H1 (cell line): ENCODE results near the gene PDGFA. TPM values are rescaled to one million over a fixed set of nuclear protein-coding genes. Genes with fewer than 3 reads are reported as not detected.

Experiments
- CTCF ChIA-PET: fragments of 300-600 bp; sonication (Branson Sonifier 250); formaldehyde crosslinking; loops from one replicate; lab custom pipeline; 2021; ENCODE audit not compliant: partially characterized antibody; lab: Charles Lee
- POLR2A ChIA-PET: fragments of 300-600 bp; sonication (Branson Sonifier 250); formaldehyde crosslinking; loops from one replicate; lab custom pipeline; 2021; ENCODE audit warnings: inconsistent platforms; ENCODE audit not compliant: partially characterized antibody; lab: Charles Lee
- DNase-seq, 2 experiments: peaks; one replicate each; pipeline versions ENCODE4 v3.0.0 to v3.0.0-alpha.2; 2010 to 2022; ENCODE audit warnings: low spot score in 2 of 2, low read depth in 1 of 2, mixed read lengths in 1 of 2
- FAIRE-seq: peaks from 2 replicates; lab custom pipeline; 2011; peaks lifted over from hg19 to GRCh38; lab: Jason Lieb, UNC
- H2AFZ ChIP-seq: 2 replicates; pipeline ENCODE4 v1.8.1; 2012; ENCODE audit warnings: low read length, inconsistent platforms
- H2AK5ac ChIP-seq: 2 replicates; pipeline ENCODE4 v1.6.1; 2013; ENCODE audit warnings: low read depth, low read length
- H2BK120ac ChIP-seq: replicated peaks from 2 replicates; pipeline ENCODE3; 2013; ENCODE audit warnings: low read depth, low read length, inconsistent platforms
- H2BK12ac ChIP-seq: 2 replicates; pipeline ENCODE4 v1.6.1; 2013; ENCODE audit warnings: low read depth, low read length
- H2BK15ac ChIP-seq: 2 replicates; pipeline ENCODE4 v1.6.1; 2013; ENCODE audit warnings: low read length
- H2BK20ac ChIP-seq: 2 replicates; pipeline ENCODE4 v1.6.1; 2013; ENCODE audit warnings: low read length
- H2BK5ac ChIP-seq: 2 replicates; pipeline ENCODE4 v1.6.1; 2013; ENCODE audit warnings: low read depth, low read length
- H3K14ac ChIP-seq: 2 replicates; pipeline ENCODE4 v1.6.1; 2013; ENCODE audit warnings: inconsistent platforms; ENCODE audit not compliant: insufficient read length
- H3K18ac ChIP-seq: 2 replicates; pipeline ENCODE4 v1.6.1; 2013; ENCODE audit warnings: low read length; ENCODE audit errors: extremely low read depth
- H3K23ac ChIP-seq: 2 replicates; pipeline ENCODE4 v1.6.1; 2013; ENCODE audit warnings: inconsistent platforms; ENCODE audit not compliant: insufficient read length
- H3K23me2 ChIP-seq: 2 replicates; pipeline ENCODE4 v1.6.1; 2013; ENCODE audit warnings: low read depth, low read length
- H3K27ac ChIP-seq: 2 replicates; pipeline ENCODE4 v1.6.1; 2011; ENCODE audit warnings: low read depth, low read length, inconsistent platforms
- H3K27me3 ChIP-seq, 4 experiments: replicated peaks in 1 of 4; 1 replicate in 1 of 4; 2 replicates in 3 of 4; pipeline versions ENCODE4 v1.6.1 to v1.8.1; 2011 to 2013; ENCODE audit warnings: low read length in 3 of 4, mild to moderate bottlenecking in 3 of 4, inconsistent platforms in 2 of 4, mixed read lengths in 2 of 4, moderate library complexity in 1 of 4; ENCODE audit not compliant: control insufficient read depth in 3 of 4, insufficient read depth in 3 of 4; ENCODE audit errors: extremely low read depth in 1 of 4
- H3K36me3 ChIP-seq, 4 experiments: 2 replicates each; pipeline versions ENCODE4 v1.6.1 to v1.8.1; 2011 to 2013; ENCODE audit warnings: mild to moderate bottlenecking in 4 of 4, low read length in 3 of 4, moderate library complexity in 2 of 4, control low read depth in 1 of 4, inconsistent platforms in 1 of 4; ENCODE audit not compliant: insufficient read depth in 4 of 4, control insufficient read depth in 2 of 4
- H3K4ac ChIP-seq: replicated peaks from 2 replicates; pipeline ENCODE3; 2013; ENCODE audit warnings: low read length, low read depth, mixed read lengths, inconsistent platforms; ENCODE audit not compliant: insufficient read length
- H3K4me1 ChIP-seq, 4 experiments: replicated peaks in 1 of 4; 1 replicate in 1 of 4; 2 replicates in 3 of 4; pipeline versions ENCODE4 v1.6.1 to v1.8.1; 2011 to 2013; ENCODE audit warnings: low read length in 3 of 4, inconsistent platforms in 2 of 4, mixed read lengths in 1 of 4; ENCODE audit not compliant: insufficient read depth in 4 of 4, control insufficient read depth in 3 of 4
- H3K4me2 ChIP-seq, 2 experiments: 2 replicates each; pipeline versions ENCODE4 v1.6.1 to v1.8.1; 2011 to 2013; ENCODE audit warnings: low read depth in 2 of 2, low read length in 2 of 2, control low read depth in 1 of 2, inconsistent platforms in 1 of 2, mild to moderate bottlenecking in 1 of 2; ENCODE audit not compliant: insufficient read depth in 1 of 2
- H3K4me3 ChIP-seq, 4 experiments: fragments of 200-600, 300-600 bp in 1 of 4; sonication (generic), shearing (Covaris generic), sonication (Bioruptor Twin) in 1 of 4; 2 replicates each; pipeline versions ENCODE4 v1.5.1 to v1.8.1; 2011 to 2016; ENCODE audit warnings: low read length in 4 of 4, low read depth in 3 of 4, control low read depth in 2 of 4, inconsistent platforms in 2 of 4, mild to moderate bottlenecking in 2 of 4, mixed read lengths in 1 of 4, moderate library complexity in 1 of 4; ENCODE audit not compliant: insufficient read depth in 2 of 4; ENCODE audit errors: extremely low read depth in 1 of 4
- H3K56ac ChIP-seq: replicated peaks from 2 replicates; pipeline ENCODE3; 2013; ENCODE audit warnings: low read depth, mild to moderate bottlenecking, mixed read lengths, low read length, inconsistent platforms; ENCODE audit not compliant: insufficient read length
- H3K79me1 ChIP-seq: 2 replicates; pipeline ENCODE4 v1.6.1; 2013; ENCODE audit warnings: low read depth, low read length, control low read depth
- H3K79me2 ChIP-seq, 2 experiments: 2 replicates each; pipeline versions ENCODE4 v1.6.1 to v1.8.1; 2012 to 2013; ENCODE audit warnings: low read length in 2 of 2, mild to moderate bottlenecking in 2 of 2, inconsistent platforms in 1 of 2; ENCODE audit not compliant: insufficient read depth in 2 of 2, control insufficient read depth in 1 of 2
- H3K9ac ChIP-seq, 4 experiments: replicated peaks in 1 of 4; 1 replicate in 1 of 4; 2 replicates in 3 of 4; pipeline versions ENCODE4 v1.6.1 to v1.8.1; 2011 to 2013; ENCODE audit warnings: low read depth in 3 of 4, low read length in 3 of 4, control low read depth in 2 of 4, mild to moderate bottlenecking in 2 of 4, moderate library complexity in 2 of 4, inconsistent platforms in 1 of 4; ENCODE audit errors: extremely low read depth in 1 of 4
- H3K9me3 ChIP-seq, 2 experiments: 2 replicates each; pipeline versions ENCODE4 v1.6.1 to v1.8.1; 2012 to 2013; ENCODE audit warnings: mild to moderate bottlenecking in 2 of 2, moderate library complexity in 2 of 2, control low read depth in 1 of 2, inconsistent platforms in 1 of 2, low read depth in 1 of 2, low read length in 1 of 2, mixed read lengths in 1 of 2; ENCODE audit not compliant: insufficient read depth in 2 of 2
- H4K20me1 ChIP-seq, 2 experiments: replicated peaks in 1 of 2; 2 replicates each; pipeline versions ENCODE3 to v1.8.1; 2011 to 2013; ENCODE audit warnings: inconsistent platforms in 2 of 2, low read length in 2 of 2, mild to moderate bottlenecking in 1 of 2; ENCODE audit not compliant: insufficient read depth in 2 of 2, control insufficient read depth in 1 of 2
- H4K5ac ChIP-seq: 2 replicates; pipeline ENCODE4 v1.6.1; 2013; ENCODE audit warnings: low read length, low read depth, mixed read lengths, inconsistent platforms; ENCODE audit not compliant: insufficient read length
- H4K8ac ChIP-seq: 2 replicates; pipeline ENCODE4 v1.8.0; 2013; ENCODE audit warnings: mild to moderate bottlenecking, moderate library complexity, low read length, inconsistent platforms; ENCODE audit not compliant: insufficient read depth; ENCODE audit errors: extremely low read depth
- H4K91ac ChIP-seq: replicated peaks from 2 replicates; pipeline ENCODE3; 2013; ENCODE audit warnings: low read length, mixed read lengths, inconsistent platforms; ENCODE audit not compliant: insufficient read length
- BACH1 ChIP-seq: IDR thresholded peaks from 2 replicates; pipeline ENCODE4 v1.6.1; 2012; ENCODE audit warnings: low read length, improper control_type of control experiment
- CBX5 ChIP-seq: fragments of 300-800, 300-1000 bp; sonication (generic); IDR thresholded peaks from 2 replicates; pipeline ENCODE4 v1.7.1; 2016; ENCODE audit warnings: antibody characterized with exemption, low read length, low read depth
- EP300 ChIP-seq, 2 experiments: IDR thresholded peaks; 1 replicate in 1 of 2; 2 replicates in 1 of 2; pipeline ENCODE4 v1.6.1; 2011 to 2012; ENCODE audit warnings: low read depth in 2 of 2, low read length in 2 of 2, mild to moderate bottlenecking in 2 of 2, borderline replicate concordance in 1 of 2, inconsistent platforms in 1 of 2, moderate library complexity in 1 of 2
- RAD21 ChIP-seq, 2 experiments: IDR thresholded peaks in 1 of 2; conservative IDR thresholded peaks in 1 of 2; 2 replicates each; pipeline ENCODE4 v1.6.1; 2011; ENCODE audit warnings: low read depth in 2 of 2, low read length in 2 of 2, improper control_type of control experiment in 1 of 2, inconsistent platforms in 1 of 2, mild to moderate bottlenecking in 1 of 2, moderate library complexity in 1 of 2
- WGBS, 2 experiments: shearing (Covaris generic) in 1 of 2; methylation state at CpG; one replicate each; pipeline versions ENCODE4 v1.1.6 to v1.1.7; 2013 to 2015; ENCODE audit warnings: low lambda C conversion rate in 2 of 2, mixed read lengths in 2 of 2, inconsistent platforms in 1 of 2, low coverage in 1 of 2, missing lambda C conversion rate in 1 of 2; ENCODE audit not compliant: insufficient replicate concordance in 2 of 2, insufficient coverage in 1 of 2, insufficient read length in 1 of 2; ENCODE audit errors: extremely low coverage in 1 of 2, missing lambda C conversion rate in 1 of 2; 5-methylcytosine and 5-hydroxymethylcytosine counted together
- polyA plus RNA-seq, 7 experiments: library from polyadenylated mRNA; depleted of rRNA in 3 of 7; stranded (reverse) in 5 of 7; unstranded in 2 of 7; fragments of >200 nt in 5 of 7; fragments of 200-250 nt in 2 of 7; gene quantifications; 1 replicate in 5 of 7; 2 replicates in 1 of 7; 4 replicates in 1 of 7; pipeline versions ENCODE4 v1.2.1 to v1.2.3, GENCODE V29; 2011 to 2013; ENCODE audit warnings: missing spikeins in 2 of 7, mixed read lengths in 2 of 7
- total RNA-seq: library from RNA; stranded (reverse); fragmentation: NEBNext Ultra II Directional; extraction: Animal tissue kit (Norgen Biotek cat#: 25700); gene quantifications from 2 replicates; pipeline ENCODE4 v1.2.1, GENCODE V29; 2021

Gene PDGFA
- total and polyA plus RNA-seq, 2 of the 8 experiments (the other 6 are each of a cell fraction or from before 2014, with no cell fraction given), result 21.1 to 43.0 TPM

DNA sequence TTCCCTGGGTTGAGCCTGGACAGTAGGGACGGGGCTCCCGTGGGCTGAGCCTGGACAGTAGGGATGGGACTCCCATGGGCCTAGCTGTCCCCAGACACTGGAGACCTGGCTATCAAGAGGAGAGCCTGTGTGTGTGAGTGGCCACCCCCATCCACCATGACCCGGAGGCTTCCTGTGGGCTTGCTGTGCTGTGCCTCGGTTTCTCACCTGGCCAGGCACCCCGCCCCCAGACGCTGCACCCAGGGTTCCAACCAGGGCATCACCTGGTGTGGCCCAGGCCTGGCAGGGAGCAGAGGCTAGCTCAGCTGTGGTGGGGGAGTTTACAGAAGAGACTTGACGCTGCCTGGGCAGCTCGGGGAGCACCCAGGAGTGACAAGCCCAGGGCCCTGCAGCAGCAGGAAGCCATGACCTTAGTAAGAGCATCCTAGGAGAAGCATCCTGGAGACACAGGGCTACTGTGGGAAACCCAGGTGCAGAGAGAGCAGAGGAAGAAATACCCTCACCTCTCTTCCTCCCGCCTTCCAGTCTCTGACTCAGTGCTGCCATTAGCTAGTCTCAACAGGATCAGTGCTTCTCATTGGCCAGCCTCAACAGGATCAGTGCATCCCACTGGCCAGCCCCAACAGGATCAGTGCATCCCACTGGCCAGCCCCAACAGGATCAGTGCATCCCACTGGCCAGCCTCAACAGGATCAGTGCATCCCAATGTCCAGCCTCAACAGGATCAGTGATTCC, 61.0 kb downstream of the PDGFA start:
- Histone ChIP-seq H3K9ac (no peak overlapping the region), H3K23me2 (no peaks in the 10 kb centered on the region), H3K27me3 (no peaks in the 10 kb centered on the region; a peak in 2 of 7 replicates), H3K9me3 (no peaks in the 10 kb centered on the region), H3K27ac (no peak overlapping the region), H3K56ac (no peak overlapping the region), H2BK12ac (no peak overlapping the region), H3K23ac (no peak overlapping the region), H2BK15ac (no peak overlapping the region), H4K20me1 (no peaks in the 10 kb centered on the region), H3K4ac (no peak overlapping the region), H3K79me1 (no peaks in the 10 kb centered on the region), H3K18ac (no peak overlapping the region), H2BK120ac (no peak overlapping the region), H3K4me3 (no peak overlapping the region), H3K4me2 (no peak overlapping the region), H4K5ac (no peak overlapping the region), H3K14ac (no peak overlapping the region), H3K4me1 (peaks cover 0 to 9% (median 7%) of the 10 kb centered on the region in 4 experiments; a peak in 5 of 7 replicates), H2BK5ac (no peak overlapping the region), H2AK5ac (no peak overlapping the region), H2AFZ (no peak overlapping the region), H3K36me3 (no peaks in the 10 kb centered on the region), H4K91ac (no peak overlapping the region), H4K8ac (0 out of 2 replicates have a peak overlapping the region, but pooled peaks have one; percentile 51), H3K79me2 (no peaks in the 10 kb centered on the region), H2BK20ac (no peak overlapping the region)
- ChIA-PET POLR2A (no interaction called here), CTCF (no interaction called here)
- DNase-seq (no peak), FAIRE-seq (no peak)
- TF ChIP-seq BACH1 (no peak), EP300 (IDR thresholded peaks at IDR 0.05; ENCODE audit: borderline replicate concordance in 1 of 2, low read depth in 2 of 2, low read length in 2 of 2) (no peak), CBX5 (no peak), RAD21 (IDR thresholded peaks at IDR 0.05 in 1 of 2, conservative IDR thresholded peaks at IDR 0.05 in 1 of 2; ENCODE audit: low read depth in 2 of 2, low read length in 2 of 2) (no peak)
- WGBS, 2 experiments, result 90% methylated on average over 9 of the region's 9 CpGs; no CpG with 5 or more reads in 1 of the 2 experiments
